HCT116 (cell line): ENCODE results near the gene ZNF276. TPM values are rescaled to one million over a fixed set of nuclear protein-coding genes. Genes with fewer than 3 reads are reported as not detected.

Source experiments
- ATAC-seq: fragments of 200-7000 bp; cut with Tn5 transposase; 2 replicates; pipeline ENCODE4 v1.9.1; 2020; ENCODE audit warnings: mild to moderate bottlenecking, moderate library complexity
- BruUV-seq: library from RNA; stranded (reverse); fragments of 400-500 nt; replicated peaks from 2 replicates; lab custom pipeline; 2021; lab: Mats Ljungman, UMichigan
- CTCF ChIA-PET: fragments of 300-600 bp; sonication (Branson Sonifier 250); formaldehyde crosslinking; loops from one replicate; lab custom pipeline; 2021; ENCODE audit warnings: antibody characterized with exemption; lab: Charles Lee
- POLR2A ChIA-PET: fragments of 300-600, 350-600 bp; sonication (Branson Sonifier 250); formaldehyde crosslinking; loops from one replicate; lab custom pipeline; 2021; ENCODE audit warnings: antibody characterized with exemption; lab: Charles Lee
- RAD21 ChIA-PET, 2 experiments: fragments of 300-600 bp; sonication (Branson Sonifier 250); formaldehyde crosslinking; loops; one replicate each; lab custom pipeline; 2023; ENCODE audit warnings: low total read pairs in 2 of 2; ENCODE audit not compliant: uncharacterized antibody in 2 of 2, unreplicated experiment in 2 of 2, low non-redundant PET in 1 of 2; lab: Charles Lee
- DNase-seq: peaks from one replicate; pipeline ENCODE4 v3.0.0-alpha.2; 2010; ENCODE audit warnings: low read depth, low spot score
- H2AFZ ChIP-seq: fragments of 200-600 bp; shearing (Covaris generic), sonication (generic); 2 replicates; pipeline ENCODE4 v1.6.1; 2017; ENCODE audit warnings: low read depth, mixed run types, mixed read lengths, antibody characterized with exemption, low read length; ENCODE audit not compliant: poor library complexity, severe bottlenecking
- H3K27ac ChIP-seq: 2 replicates; pipeline ENCODE4 v1.5.1; 2012; ENCODE audit warnings: low read depth, low read length
- H3K27me3 ChIP-seq: fragments of 200-600 bp; sonication (generic); 2 replicates; pipeline ENCODE4 v1.6.1; 2016; ENCODE audit warnings: mixed run types, low read length, mixed read lengths; ENCODE audit not compliant: insufficient read depth
- H3K36me3 ChIP-seq, 2 experiments: fragments of 200-500 bp in 1 of 2; fragments of 200-600 bp in 1 of 2; sonication (Bioruptor generic) in 1 of 2; sonication (generic) in 1 of 2; 2 replicates each; pipeline versions ENCODE4 v1.5.1 to v1.6.1; 2014 to 2016; ENCODE audit warnings: low read length in 2 of 2, inconsistent platforms in 1 of 2, mixed read lengths in 1 of 2, mixed run types in 1 of 2; ENCODE audit not compliant: insufficient read depth in 2 of 2, control insufficient read depth in 1 of 2
- H3K4me1 ChIP-seq, 2 experiments: fragments of 200-600 bp in 1 of 2; sonication (generic) in 1 of 2; 2 replicates each; pipeline versions ENCODE4 v1.5.1 to v1.6.1; 2012 to 2017; ENCODE audit warnings: low read length in 2 of 2, inconsistent platforms in 1 of 2, mild to moderate bottlenecking in 1 of 2, mixed read lengths in 1 of 2, mixed run types in 1 of 2, moderate library complexity in 1 of 2; ENCODE audit not compliant: insufficient read depth in 2 of 2, control insufficient read depth in 1 of 2
- H3K4me2 ChIP-seq: fragments of 200-600 bp; sonication (generic); 2 replicates; pipeline ENCODE4 v1.6.1; 2017; ENCODE audit warnings: mixed run types, low read length, mixed read lengths
- H3K4me3 ChIP-seq, 2 experiments: fragments of 200-600 bp in 1 of 2; sonication (generic) in 1 of 2; replicated peaks in 1 of 2; 2 replicates each; pipeline ENCODE4 v1.5.1; 2011 to 2016; ENCODE audit warnings: low read length in 2 of 2, control low read depth in 1 of 2, low read depth in 1 of 2, mild to moderate bottlenecking in 1 of 2, mixed read lengths in 1 of 2, mixed run types in 1 of 2
- H3K79me2 ChIP-seq: fragments of 200-600 bp; sonication (generic); 2 replicates; pipeline ENCODE4 v1.6.1; 2017; ENCODE audit warnings: mild to moderate bottlenecking, mixed run types, low read length, moderate library complexity, mixed read lengths; ENCODE audit not compliant: insufficient read depth
- H3K9ac ChIP-seq: fragments of 200-600 bp; sonication (generic); 2 replicates; pipeline ENCODE4 v1.6.1; 2016; ENCODE audit warnings: low read length, mixed read lengths
- H3K9me2 ChIP-seq: fragments of 200-600 bp; sonication (generic), shearing (Covaris generic); 2 replicates; pipeline ENCODE4 v1.6.1; 2017; ENCODE audit warnings: mixed run types, mild to moderate bottlenecking, moderate library complexity; ENCODE audit not compliant: insufficient read depth
- H3K9me3 ChIP-seq, 2 experiments: fragments of 200-500 bp in 1 of 2; fragments of 200-600 bp in 1 of 2; sonication (Bioruptor generic) in 1 of 2; sonication (generic) in 1 of 2; 2 replicates each; pipeline ENCODE4 v1.6.1; 2014 to 2017; ENCODE audit warnings: low read length in 2 of 2, mixed read lengths in 2 of 2, inconsistent platforms in 1 of 2, low read depth in 1 of 2, mild to moderate bottlenecking in 1 of 2, mixed run types in 1 of 2, moderate library complexity in 1 of 2; ENCODE audit not compliant: control insufficient read depth in 1 of 2, insufficient read depth in 1 of 2
- H4K20me1 ChIP-seq: fragments of 200-600 bp; sonication (generic), shearing (Covaris generic); 2 replicates; pipeline ENCODE4 v1.6.1; 2017; ENCODE audit warnings: mixed run types, mild to moderate bottlenecking, moderate library complexity; ENCODE audit not compliant: insufficient read depth
- EGR1 ChIP-seq: IDR thresholded peaks from 2 replicates; pipeline ENCODE4 v1.6.1; 2012; ENCODE audit warnings: low read depth
- ELF1 ChIP-seq: IDR thresholded peaks from 2 replicates; pipeline ENCODE4 v1.6.1; 2012; ENCODE audit warnings: low read depth, borderline replicate concordance
- FOSL1 ChIP-seq: IDR thresholded peaks from 2 replicates; pipeline ENCODE4 v1.6.1; 2012; ENCODE audit warnings: low read depth
- POLR2A ChIP-seq: IDR thresholded peaks from 2 replicates; pipeline ENCODE4 v1.7.0; 2011; ENCODE audit warnings: borderline replicate concordance; ENCODE audit not compliant: insufficient read depth, insufficient read length; ENCODE audit errors: extremely low read depth
- POLR2AphosphoS5 ChIP-seq: IDR thresholded peaks from 2 replicates; pipeline ENCODE4 v1.6.1; 2011; ENCODE audit warnings: mild to moderate bottlenecking, low read depth, low read length, moderate library complexity
- SIN3A ChIP-seq: IDR thresholded peaks from 2 replicates; pipeline ENCODE4 v1.6.1; 2012; ENCODE audit warnings: low read depth
- intact Hi-C: fragments of 100-400 bp; cut with micrococcal nuclease; formaldehyde crosslinking; loops from 2 replicates; pipeline ENCODE4 v1.10.0; 2022
- total RNA-seq: library from RNA; stranded (reverse); gene quantifications from one replicate; pipeline ENCODE4 v1.2.1, GENCODE V29; 2021; ENCODE audit not compliant: unreplicated experiment
- TF ChIP-seq, protein P1 (sequence below), 3 experiments: fragments of 200-600 bp in 1 of 3; sonication (generic) in 1 of 3; IDR thresholded peaks in 2 of 3; conservative IDR thresholded peaks in 1 of 3; 2 replicates each; pipeline ENCODE4 v1.5.1; 2012 to 2017; ENCODE audit warnings: low read depth in 2 of 3, low read length in 2 of 3, antibody characterized with exemption in 1 of 3, borderline replicate concordance in 1 of 3, control low read depth in 1 of 3, mild to moderate bottlenecking in 1 of 3, mixed read lengths in 1 of 3, mixed run types in 1 of 3, moderate library complexity in 1 of 3; ENCODE audit not compliant: insufficient read depth in 1 of 3
- TF ChIP-seq, protein P2 (sequence below): IDR thresholded peaks from 2 replicates; pipeline ENCODE4 v1.6.1; 2012; ENCODE audit warnings: low read depth

ZNF276 gene
- total RNA-seq, 1 experiment from 2014 or later: 49.9 TPM

DNA sequence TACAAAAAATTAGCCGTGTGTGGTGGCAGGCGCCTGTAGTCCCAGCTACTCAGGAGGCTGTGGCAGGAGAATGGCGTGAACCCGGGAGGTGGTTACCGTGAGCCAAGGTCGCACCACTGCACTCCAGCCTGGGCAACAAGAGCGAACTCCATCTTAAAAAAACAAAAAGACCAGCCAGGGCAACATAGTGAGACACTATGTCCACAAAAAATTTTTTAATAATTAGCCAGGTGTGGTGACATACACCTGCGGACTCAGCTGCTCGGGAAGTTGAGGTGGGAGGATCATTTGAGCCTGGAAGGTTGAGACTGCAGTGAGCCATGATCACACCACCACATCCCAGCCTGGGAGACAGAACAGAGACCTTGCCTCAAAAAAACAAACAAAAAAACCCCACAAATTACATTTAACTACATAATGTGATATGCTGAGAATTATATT, 66.0 kb downstream of the ZNF276 start:
- H3K79me2 ChIP-seq: peaks cover 64% of the 10 kb centered on the region
- CTCF ChIA-PET: no interaction called here
- H3K36me3 ChIP-seq: peaks cover 75 to 85% of the 10 kb centered on the region in 2 experiments
- no peak overlapping the region for H3K4me3 ChIP-seq
- no peaks in the 10 kb centered on the region for H3K4me1 ChIP-seq
- intact Hi-C loops: loop anchor here (5.0 kb wide), 1 partner anchor 50 kb away; no protein-coding TSS in a partner anchor
- BruUV-seq: no TSS peak
- H2AFZ ChIP-seq: no peak overlapping the region
- POLR2A ChIA-PET: no interaction called here
- RAD21 ChIA-PET: no interaction called here
- H3K9ac ChIP-seq: no peak overlapping the region
- DNase-seq (no peak), ATAC-seq (no peak)
- H3K27me3 ChIP-seq: no peaks in the 10 kb centered on the region
- TF ChIP-seq ELF1 (no peak), EGR1 (no peak), POLR2A (no peak), FOSL1 (no peak), POLR2AphosphoS5 (no peak), SIN3A (no peak)
- TF ChIP-seq, protein P1, sequence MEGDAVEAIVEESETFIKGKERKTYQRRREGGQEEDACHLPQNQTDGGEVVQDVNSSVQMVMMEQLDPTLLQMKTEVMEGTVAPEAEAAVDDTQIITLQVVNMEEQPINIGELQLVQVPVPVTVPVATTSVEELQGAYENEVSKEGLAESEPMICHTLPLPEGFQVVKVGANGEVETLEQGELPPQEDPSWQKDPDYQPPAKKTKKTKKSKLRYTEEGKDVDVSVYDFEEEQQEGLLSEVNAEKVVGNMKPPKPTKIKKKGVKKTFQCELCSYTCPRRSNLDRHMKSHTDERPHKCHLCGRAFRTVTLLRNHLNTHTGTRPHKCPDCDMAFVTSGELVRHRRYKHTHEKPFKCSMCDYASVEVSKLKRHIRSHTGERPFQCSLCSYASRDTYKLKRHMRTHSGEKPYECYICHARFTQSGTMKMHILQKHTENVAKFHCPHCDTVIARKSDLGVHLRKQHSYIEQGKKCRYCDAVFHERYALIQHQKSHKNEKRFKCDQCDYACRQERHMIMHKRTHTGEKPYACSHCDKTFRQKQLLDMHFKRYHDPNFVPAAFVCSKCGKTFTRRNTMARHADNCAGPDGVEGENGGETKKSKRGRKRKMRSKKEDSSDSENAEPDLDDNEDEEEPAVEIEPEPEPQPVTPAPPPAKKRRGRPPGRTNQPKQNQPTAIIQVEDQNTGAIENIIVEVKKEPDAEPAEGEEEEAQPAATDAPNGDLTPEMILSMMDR (IDR thresholded peaks at IDR 0.05 in 2 of 3, conservative IDR thresholded peaks at IDR 0.05 in 1 of 3; ENCODE audit: borderline replicate concordance in 1 of 3, insufficient read depth in 1 of 3, low read depth in 2 of 3, low read length in 2 of 3): no peak
- TF ChIP-seq, protein P2, sequence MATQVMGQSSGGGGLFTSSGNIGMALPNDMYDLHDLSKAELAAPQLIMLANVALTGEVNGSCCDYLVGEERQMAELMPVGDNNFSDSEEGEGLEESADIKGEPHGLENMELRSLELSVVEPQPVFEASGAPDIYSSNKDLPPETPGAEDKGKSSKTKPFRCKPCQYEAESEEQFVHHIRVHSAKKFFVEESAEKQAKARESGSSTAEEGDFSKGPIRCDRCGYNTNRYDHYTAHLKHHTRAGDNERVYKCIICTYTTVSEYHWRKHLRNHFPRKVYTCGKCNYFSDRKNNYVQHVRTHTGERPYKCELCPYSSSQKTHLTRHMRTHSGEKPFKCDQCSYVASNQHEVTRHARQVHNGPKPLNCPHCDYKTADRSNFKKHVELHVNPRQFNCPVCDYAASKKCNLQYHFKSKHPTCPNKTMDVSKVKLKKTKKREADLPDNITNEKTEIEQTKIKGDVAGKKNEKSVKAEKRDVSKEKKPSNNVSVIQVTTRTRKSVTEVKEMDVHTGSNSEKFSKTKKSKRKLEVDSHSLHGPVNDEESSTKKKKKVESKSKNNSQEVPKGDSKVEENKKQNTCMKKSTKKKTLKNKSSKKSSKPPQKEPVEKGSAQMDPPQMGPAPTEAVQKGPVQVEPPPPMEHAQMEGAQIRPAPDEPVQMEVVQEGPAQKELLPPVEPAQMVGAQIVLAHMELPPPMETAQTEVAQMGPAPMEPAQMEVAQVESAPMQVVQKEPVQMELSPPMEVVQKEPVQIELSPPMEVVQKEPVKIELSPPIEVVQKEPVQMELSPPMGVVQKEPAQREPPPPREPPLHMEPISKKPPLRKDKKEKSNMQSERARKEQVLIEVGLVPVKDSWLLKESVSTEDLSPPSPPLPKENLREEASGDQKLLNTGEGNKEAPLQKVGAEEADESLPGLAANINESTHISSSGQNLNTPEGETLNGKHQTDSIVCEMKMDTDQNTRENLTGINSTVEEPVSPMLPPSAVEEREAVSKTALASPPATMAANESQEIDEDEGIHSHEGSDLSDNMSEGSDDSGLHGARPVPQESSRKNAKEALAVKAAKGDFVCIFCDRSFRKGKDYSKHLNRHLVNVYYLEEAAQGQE: no peak
- H3K9me2 ChIP-seq: no peaks in the 10 kb centered on the region
- no peak overlapping the region for H3K4me2 ChIP-seq
- 0 out of 2 replicates have a peak, but pooled peaks cover 5% of the 10 kb centered on the region for H4K20me1 ChIP-seq
- no peaks in the 10 kb centered on the region for H3K9me3 ChIP-seq
- no peak overlapping the region for H3K27ac ChIP-seq

Other genes starting within 250 kb of the ZNF276 start
- 266 TPM for gene ANKRD11, start 231.0 kb upstream of the ZNF276 start, total RNA-seq
- 116 TPM for gene SPG7, start 213.1 kb upstream of the ZNF276 start, total RNA-seq
- gene RPL13, start 160.9 kb upstream of the ZNF276 start, total RNA-seq: 4,404 TPM
- 201 TPM for gene CPNE7, start 145.8 kb upstream of the ZNF276 start, total RNA-seq
- 1.1 TPM for gene DPEP1, start 107.9 kb upstream of the ZNF276 start, total RNA-seq
- 158 TPM for gene CHMP1A, start 63.8 kb upstream of the ZNF276 start, total RNA-seq
- gene SPATA33, start 63.7 kb upstream of the ZNF276 start, total RNA-seq: 24.9 TPM
- 165 TPM for gene CDK10, start 34.8 kb upstream of the ZNF276 start, total RNA-seq
- gene SPATA2L, start 19.8 kb upstream of the ZNF276 start, total RNA-seq: 50.5 TPM
- gene VPS9D1, start 639 bp upstream of the ZNF276 start, total RNA-seq: 4.2 TPM
- 167 TPM for gene FANCA, start 95.1 kb downstream of the ZNF276 start, total RNA-seq
- 21.2 TPM for gene SPIRE2, start 106.9 kb downstream of the ZNF276 start, total RNA-seq
- gene TCF25, start 152.1 kb downstream of the ZNF276 start, total RNA-seq: 345 TPM
- 12.2 TPM for gene MC1R, start 197.3 kb downstream of the ZNF276 start, total RNA-seq
- gene TUBB3, start 201.8 kb downstream of the ZNF276 start, total RNA-seq: 173 TPM
- gene DEF8, start 227.2 kb downstream of the ZNF276 start, total RNA-seq: 109 TPM